Fibroblast of upper back skin (primary cell): Measurements from ENCODE around the gene TTLL9.

Experiments
- DNase-seq: peaks from one replicate; pipeline ENCODE4 v3.0.0-alpha.2; 2013

TTLL9 gene

DNA sequence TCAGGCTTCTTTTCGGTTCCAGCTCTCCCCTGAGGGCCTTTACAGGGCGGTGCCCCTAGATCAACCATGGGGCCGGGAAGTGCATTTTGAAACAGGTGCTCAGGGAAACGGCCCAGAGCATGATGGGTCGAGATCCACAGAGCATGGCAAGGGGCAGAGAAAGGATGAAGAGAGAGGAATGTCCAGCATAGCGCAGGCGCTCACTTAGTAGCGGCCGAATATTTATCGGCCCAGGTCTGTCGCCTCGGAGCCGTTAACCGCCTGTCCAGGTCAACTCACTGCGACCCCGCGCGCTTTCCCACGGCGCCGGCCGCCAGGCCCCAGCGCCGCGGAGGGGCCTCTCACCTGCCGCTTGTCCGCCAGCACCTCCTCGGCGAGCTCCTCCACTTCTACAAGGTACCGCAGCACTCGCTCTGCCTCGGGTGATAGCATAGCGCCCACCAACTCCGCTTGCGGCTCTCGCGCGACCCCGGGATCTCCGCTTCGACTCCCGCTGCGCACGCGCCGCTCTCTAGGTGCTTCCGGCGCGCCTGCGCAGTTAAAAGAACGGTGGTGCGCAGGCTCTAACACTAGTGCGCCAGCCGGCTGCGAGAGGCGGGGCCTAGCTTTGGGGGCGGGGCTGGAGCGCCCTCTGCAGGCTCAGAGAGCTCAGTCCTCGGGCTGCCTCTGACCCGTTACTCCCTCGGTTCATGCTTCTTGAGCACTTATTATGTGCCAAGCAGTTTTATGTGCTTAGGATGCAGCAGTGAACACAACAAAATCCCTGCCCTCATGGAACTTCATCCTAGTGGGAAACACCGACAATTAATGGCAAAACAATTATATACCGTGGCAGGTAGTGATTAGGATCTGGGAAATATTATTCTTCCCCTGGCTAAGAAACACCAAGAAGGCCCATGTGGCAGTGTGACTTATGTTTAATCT lies 81.4 kb downstream of the TTLL9 start, which contains the start of gene PDRG1:
Gene PDRG1, minus strand, starts transcription at position 517 of the 924 bp plus-strand sequence. Its CDS starts 85 bp downstream, at position 432.
- DNase-seq: peak; percentile 96

DNA sequence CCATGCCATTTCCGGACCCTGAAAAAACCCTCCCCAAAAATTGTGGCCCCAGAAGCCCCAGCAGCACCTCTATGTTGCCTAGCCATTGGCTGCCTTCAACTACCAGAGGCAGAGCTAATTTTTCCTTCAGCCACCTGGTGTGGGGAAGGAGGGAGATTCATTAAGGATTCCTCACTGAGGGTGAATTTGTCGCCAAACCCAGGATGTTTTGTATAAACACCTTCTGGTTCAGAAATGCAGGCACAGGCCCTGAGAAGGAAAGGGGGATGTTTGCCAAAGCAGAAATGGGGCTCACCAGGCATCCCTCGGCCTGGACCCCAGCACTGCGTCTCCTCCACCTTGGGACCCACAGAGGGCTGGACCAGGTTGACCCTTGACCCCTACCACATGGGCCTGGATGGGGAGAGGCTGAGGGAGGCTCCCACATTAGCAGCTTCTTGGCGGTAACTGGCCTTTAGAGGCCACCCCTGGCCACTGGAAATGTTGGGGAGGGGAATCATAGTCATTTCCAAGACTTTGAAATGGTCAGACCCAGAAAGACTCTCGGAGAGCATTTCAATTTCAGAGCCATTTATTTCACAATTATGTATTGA lies 83.2 kb downstream of the TTLL9 start:
- DNase-seq: no peak

DNA sequence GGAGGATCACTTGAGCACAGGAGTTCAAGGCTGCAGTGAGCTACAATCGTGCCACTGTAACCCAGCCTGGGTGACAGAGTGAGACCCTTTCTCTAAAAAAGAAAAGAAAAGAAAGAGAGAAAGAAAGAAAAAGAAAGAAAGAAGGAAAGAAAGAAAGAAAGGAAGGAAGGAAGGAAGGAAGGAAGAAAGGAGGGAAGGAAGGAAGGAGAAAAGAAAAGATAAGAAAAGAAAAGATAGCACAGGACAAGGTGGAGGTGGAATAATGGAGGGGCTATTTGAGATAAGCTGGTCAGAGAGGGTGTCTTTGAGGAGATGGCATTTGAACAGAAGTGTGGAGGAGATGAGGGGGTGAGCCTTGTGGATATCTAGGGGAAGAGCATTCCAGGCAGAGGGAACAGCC lies 84.1 kb downstream of the TTLL9 start:
- no peak for DNase-seq

DNA sequence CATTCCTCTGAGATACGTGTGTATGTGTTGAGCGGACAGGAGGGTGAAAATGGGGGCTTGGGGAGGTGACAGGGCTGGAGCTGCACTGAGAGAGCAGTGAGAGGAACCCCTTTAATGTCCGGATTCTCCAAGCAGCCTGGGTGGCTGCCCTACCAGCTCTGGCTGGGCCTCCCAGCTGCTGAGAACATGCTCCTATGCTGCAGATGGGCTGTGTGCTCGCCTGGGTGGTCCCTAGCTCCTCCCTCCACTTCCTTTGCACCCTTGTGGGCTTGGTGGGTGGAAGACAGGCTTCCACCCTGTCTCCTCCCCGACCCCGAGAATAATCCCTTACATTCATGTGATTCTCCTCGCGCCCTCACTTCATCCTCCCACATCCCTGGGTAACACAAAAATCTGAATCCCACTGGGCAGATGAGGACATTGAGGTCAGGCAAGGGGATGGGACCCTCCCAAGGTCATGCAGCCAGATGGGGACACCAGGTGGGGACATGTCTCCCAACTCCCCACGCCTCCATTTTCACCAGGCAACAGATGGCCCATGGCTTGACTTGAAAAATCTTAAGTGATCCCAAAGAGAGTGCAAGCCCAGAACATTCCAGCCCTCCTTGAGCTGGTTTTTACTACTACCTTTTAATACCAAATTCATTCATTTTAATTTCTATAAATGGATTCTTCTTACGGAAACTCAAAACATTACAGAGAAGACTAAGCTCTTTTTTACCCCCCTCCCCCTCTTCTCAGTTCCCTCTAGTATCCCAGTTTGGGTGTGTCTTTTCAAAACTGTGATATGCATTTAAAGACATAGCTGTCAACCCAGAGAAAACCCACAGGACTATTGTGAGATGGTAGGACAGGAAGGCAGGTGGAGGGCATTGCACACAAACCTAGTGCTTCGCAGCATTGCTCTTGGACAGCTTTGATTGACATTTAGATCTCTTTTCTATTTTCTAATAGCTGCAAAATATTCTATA lies 86.4 kb downstream of the TTLL9 start:
- DNase-seq: no peak

DNA sequence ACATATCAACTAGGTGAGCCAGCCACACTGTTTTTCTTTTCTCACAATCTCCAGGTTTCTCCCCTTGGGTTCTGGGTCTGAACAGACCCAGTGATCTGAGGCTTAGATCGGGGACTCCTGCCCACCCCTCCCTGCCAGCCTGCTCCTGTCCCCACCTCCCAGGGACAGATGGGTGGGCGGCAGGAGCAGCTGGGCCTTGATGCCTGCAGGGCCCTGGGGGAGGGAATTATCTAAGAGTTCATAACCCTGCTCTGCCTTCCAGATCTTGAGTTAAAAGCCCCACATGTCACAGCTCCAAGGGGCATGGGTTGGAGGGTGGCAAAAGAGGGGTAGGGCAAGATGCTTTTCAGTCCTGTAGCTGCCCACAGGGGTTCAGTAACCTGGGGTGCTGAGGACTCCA lies 92.3 kb downstream of the TTLL9 start:
- no peak for DNase-seq

DNA sequence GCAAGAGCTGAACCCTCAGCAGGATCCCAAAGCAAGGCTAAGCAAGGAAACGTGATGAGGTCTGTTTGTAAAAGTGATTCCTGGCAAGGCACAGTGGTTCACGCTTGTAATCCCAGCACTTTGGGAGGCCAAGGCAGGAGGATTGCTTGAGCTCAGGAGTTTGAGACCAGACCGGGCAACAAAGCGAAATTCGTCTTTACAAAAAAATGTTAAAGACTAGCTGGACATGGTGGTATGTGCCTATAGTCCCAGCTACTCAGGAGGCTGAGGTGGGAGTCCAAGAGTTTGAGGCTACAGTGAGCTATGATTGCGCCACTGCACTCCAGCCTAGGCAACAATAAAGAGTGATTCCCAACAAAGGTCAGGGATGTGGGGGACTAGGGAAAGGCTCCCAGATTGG lies 93.5 kb downstream of the TTLL9 start:
- DNase-seq: no peak

DNA sequence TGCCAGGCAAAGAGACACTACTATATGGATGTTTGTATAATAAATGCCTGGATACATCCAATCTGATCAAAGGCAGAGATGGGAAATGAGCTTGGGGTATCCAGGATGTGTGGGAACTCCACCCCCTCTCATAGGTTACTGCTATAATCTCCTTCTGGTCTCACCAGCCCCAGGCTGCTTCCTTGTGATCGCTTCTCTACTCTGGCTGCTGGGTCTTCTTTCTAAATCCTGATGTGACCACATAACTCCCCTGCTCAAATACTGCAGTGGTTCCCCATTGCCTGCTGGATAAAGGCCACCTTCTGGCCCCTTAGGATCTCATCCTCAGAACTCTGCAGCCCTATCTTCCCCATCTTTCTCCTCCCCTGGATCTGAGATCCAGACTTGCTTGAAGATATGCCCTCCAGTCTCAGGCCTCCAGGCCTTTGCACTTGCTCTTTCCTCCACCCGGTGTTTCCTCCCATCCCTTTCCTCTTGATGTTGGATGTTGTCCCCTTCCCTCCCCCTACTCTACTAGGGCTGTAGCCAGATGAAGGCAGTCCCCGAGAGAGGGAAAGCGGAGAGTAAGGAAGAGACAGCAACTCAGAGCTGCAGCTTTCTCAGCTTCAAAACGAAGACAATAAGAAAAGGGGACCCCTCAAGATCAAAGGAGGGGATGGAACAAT lies 96.7 kb downstream of the TTLL9 start:
- no peak for DNase-seq

DNA sequence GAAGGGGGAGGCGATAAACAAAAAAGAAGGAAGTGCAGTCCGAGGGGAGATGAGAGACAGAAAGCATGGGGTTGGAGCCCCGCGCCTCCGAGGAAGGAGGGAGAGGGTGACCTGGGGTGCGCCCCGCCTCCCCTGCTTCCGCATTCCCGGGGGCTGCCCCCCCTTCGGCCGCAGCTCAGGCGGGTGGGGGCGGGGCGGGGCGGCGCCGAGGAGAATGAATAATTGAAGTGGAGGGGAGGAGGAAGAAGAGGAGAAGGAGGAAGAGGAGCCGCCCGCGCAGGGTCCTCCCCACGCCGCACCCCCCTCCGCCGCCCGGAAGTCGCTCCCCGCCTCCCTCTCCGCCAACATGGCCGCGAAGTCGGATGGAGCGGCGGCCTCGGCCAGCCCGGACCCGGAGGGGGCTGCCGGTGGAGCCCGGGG lies 97.4 kb downstream of the TTLL9 start, which contains the start of gene XKR7:
Gene XKR7, plus strand, starts transcription at position 322 of the 420 bp plus-strand sequence. Its CDS starts 25 bp downstream, at position 347.
- no peak for DNase-seq

DNA sequence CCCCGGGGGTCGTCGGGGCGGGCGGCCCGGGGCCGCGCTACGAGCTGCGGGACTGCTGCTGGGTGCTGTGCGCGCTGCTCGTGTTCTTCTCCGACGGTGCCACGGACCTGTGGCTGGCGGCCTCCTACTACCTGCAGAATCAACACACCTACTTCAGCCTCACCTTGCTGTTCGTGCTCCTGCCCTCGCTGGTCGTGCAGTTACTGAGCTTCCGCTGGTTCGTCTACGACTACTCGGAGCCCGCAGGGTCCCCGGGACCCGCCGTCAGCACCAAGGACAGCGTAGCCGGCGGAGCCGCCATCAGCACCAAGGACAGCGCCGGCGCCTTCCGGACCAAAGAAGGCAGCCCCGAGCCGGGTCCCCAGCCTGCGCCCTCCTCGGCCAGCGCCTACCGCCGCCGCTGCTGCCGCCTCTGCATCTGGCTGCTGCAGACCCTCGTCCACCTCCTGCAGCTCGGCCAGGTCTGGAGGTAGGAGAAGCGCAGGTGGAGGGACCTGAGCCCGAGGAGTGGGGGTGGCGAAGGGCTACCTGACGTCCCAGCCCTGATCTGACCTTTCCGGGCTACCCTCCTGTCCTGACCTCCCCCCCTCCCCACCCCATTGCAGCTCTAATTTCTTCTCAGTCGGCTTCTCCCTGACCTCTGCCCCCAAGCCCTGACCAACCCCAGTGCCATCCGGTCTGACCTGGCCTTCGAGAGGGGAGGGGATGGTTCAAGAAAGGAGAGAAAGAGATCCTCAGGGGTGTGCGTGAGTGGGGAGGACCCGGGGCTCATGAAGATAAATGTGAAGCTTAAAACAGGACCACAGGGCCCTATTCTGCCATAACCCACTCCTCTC lies 98.1 kb downstream of the TTLL9 start:
- DNase-seq: peak; percentile 57

DNA sequence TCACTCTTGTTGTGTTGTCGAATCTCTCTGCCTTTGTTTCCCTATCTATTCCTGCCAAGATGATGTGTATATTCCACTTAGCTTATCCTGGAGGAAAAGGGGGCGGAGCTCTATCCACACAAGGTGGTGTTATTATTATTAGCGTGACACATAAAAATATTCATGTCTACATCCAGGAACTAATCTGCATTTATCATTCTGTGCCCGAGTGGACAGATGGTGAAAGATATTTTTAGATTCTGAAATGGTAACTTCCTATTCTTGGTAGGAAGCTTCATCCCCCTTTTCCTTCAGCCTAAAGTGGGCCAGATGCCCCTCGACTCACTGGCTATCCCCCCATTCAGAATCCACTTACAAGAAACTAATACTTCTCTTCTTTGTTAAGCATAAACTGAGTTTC lies 99.6 kb downstream of the TTLL9 start:
- DNase-seq: no peak

DNA sequence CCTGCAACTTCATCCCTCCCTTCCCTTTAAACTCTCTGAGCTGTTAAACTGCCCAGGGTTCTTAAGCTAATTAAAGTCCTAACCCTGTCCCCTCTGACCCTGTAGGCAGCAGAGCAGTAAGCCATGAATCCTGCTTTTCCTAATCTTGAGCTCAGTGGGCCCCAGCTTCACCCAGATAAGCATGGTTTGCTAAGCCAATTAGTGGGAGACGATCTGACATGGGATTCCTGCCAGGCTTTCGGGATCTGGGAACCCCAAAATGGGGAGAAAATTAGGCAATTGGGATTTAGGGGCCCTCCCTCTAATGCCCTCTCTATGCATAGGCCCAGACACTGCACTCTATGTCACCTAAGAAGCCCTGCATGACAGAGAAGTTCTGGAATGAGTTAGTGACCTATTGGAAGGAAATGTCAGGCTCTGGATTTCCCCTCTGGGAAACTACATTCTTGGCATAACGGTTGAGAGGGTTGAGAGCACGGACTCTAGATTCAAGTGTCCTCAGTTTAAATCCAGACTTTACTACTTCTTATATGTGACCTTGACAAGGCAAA lies 102.1 kb downstream of the TTLL9 start:
- DNase-seq: no peak

DNA sequence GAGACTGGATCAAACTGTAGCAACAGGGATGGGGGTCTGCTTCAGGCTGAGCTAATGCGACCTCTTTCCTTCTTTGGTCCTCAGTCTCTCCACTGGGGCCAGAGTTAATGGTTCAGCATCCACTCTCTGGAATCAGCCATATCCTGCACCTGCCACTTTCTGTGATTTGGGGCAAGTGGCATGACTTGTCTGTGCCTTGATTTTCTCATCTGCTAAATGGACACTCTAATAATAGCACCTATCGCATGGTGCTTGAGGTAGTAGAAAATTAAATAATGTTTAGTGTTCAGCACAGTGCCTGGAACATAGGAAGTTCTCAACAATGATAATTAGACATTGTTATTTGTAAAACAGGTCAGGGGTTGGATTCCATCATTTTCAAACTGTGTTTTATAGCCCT lies 103.9 kb downstream of the TTLL9 start:
- no peak for DNase-seq

DNA sequence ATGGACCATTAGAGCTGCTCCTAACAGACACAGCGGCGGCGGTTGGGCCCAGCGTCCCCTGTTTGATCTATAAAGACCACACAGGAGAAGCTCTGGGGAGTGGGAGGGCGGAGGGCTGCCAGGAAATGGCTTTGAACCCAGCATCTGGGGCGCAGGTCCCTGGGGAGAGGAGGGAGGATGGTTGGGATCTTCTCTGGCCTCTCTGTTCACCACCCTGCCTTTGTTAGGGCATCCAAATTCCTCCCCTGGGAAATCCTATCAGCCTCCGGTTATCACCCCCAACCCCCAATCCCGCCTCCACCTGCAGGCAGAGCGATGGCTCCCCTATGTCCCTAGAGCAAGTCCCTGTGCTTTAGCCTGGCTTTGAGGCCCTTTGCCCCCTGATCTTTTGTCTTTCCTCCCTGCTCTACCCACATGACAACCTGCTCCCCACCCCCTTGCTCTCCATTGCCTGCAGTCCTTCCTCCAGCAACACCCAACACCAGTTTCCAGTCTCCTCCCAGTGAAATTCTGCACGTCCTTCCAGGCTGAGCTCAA lies 104.6 kb downstream of the TTLL9 start:
- DNase-seq: no peak

DNA sequence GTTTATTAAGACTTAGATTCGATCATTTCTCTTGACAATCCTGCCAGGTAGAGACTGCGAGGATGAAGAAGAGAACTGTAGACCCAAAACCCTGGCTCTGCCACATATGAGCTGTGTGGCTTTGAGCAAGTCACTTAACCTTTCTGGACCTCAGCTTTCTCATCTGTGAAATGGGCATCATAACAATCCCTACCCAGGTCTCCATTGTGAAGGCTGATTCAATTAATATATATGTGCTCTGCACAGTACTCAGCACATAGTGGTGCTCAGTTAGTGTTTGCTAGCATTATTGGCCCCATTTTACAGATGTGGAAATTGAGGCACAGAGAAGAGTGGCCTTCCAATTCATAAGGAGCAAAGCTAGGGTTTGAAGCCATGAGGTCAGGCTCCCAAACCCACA lies 105.4 kb downstream of the TTLL9 start:
- DNase-seq: no peak

DNA sequence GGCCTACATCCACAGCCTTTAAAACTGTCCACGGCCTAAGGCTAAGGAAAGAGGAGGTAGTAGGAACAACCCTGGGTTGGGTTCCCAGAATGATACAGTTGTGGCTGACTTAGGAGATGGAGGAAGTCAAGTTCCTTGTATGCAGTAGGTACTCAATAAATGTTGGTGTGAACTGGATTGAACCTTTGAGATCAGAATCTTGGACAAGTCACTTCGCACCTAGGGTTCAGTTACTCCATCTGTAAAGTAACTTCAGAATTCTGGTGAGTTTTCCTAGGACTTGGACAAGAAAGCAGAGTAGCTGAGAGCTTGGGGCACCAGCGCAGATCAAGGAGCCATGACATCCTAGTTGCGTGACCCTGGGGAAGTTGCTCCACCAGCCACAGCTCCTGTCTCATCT lies 106.6 kb downstream of the TTLL9 start:
- no peak for DNase-seq

DNA sequence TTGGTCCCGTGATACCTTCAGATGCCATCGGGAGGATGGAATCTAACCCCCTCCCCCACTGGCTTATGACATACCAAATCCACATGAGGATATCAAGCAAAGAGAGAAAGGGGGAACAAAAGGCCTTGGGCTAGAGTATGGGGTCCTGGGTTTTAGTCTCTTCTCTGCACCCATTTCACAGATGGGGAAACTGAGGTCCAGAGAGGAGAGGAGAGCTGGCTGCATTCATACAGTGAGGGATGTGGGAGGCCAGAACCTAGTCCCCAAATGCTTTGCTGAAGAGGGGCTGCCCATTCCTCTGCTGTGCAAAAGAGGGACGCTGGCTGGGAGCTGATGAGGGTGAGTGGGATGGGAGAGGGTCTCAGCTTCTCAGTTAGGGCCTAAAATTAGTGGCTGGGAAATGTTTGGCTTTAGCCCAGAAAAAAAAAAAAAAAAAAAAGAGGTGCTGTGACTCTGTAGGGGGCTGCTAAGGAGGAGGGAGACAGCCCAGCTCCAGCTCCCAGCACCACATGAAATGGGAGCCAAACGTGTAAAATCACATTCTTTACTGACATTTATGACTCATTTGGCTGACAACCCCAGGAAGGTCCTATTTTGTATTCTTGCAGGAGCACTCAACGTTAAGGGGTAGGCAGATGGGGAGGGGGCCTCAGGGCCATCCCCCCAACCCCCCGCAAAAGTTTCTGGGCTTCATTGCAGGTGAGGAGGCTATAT lies 109.4 kb downstream of the TTLL9 start:
- DNase-seq: peak; percentile 8

DNA sequence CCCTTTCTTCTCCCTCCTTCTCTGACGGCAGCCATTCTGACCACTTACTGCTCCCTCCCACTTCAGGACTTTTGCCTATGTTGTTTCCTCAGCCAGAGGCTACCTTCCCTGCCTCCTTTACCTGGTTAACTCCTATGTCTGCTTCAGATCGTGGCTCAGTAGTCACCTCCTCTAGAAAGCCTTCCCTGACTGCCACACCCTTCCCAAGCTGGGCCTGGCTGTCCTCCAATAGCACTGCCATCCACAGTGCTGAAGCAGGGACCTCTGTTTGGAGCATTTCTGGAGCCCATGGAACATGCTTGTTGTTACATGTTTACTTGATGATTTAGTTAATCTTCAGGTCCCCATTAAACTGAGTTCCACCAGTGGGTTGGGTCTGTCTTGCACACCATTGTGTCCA lies 111.3 kb downstream of the TTLL9 start:
- no peak for DNase-seq

DNA sequence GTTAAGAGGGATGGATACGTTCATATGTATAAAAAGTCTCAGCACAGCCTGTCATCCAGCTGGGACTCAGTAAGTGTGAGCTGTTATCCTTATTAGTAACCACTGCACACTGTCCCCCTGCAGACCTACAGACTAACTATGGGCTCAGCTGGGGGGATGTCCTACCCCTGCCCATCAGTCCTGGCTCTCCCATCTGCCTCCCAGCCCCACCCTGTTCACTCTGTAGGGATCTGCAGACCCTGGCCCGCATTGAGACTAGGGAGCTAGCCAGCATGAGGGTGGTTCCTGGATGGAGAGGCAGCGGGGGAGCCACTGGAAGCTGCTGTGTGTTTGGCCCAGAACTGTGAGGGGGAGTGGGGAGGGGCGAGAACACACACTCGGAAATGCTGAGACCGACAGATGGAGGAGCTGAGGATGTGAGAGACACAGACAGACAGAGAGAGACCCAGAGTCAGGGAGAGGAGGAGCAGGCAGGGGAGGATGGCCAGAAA lies 114.6 kb downstream of the TTLL9 start:
- no peak for DNase-seq

DNA sequence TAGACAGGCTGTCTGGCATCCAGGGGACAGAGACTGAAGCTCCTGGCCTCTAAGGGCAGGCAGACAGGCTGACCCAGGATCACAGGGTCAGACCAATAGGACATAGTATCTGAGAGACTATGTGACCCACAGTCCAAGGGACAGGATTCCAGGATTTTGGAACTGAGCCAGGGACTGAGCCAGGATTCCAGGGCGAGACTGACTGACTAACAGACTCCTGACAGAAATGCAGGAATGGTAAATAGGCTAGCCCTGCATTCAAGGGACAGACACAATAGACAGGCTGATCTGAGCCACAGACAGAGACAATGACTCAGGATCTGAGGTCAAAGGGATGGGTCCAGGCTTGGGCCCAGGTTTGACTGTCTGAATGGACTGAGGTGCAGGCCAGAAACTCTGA lies 117.3 kb downstream of the TTLL9 start:
- DNase-seq: no peak

DNA sequence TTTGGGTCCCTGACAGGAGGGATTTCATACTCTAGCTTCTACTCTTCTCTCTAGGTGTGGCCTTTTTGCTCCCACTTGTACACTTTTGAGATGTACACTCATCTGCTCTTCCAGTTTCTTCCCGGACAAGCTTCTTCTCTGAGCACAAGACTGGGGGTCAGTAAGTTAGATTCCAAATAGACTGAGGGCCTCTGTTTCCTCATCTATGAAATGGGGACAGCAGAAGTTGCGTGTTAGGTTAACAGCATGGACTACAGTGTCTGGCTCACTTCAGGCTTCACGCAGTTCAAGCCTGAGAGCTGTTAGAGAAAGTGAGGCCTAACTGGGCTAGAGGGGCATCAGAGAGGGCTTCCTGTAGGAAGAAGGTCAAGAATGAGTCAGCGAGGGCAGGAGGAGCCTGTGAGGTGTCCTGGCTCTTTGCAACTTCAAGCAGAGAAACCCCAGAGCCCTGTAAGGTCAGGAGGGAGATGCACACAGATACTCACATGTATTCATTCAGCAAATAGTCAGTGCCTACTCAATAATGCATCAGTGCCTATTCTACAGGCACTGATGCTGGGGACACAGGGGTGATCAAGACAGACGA lies 118.1 kb downstream of the TTLL9 start:
- DNase-seq: no peak
